Measurements from ENCODE around the gene TANGO6. TPM values are rescaled to one million over a fixed set of nuclear protein-coding genes. Genes with fewer than 3 reads are reported as not detected.

The TANGO6 gene
- polyA plus RNA-seq, 1 donor (not counting 4 experiments of a cell fraction or from before 2014, with no cell fraction given), result 13.1 TPM

- Histone ChIP-seq H3K36me3 (ENCODE audit: control insufficient read depth in 2 of 2, extremely low read depth in 1 of 2, insufficient read depth in 2 of 2, low read length in 2 of 2) (peaks cover 6 to 9% of the 10 kb centered on the region in 2 experiments), H3K4me3 (ENCODE audit: control insufficient read depth in 2 of 3, extremely low read depth in 1 of 3, insufficient read depth in 2 of 3, low read depth in 1 of 3, low read length in 3 of 3) (no peak overlapping the region), H4K20me1 (ENCODE audit: control insufficient read depth, extremely low read depth, insufficient read depth, low read length) (no peaks in the 10 kb centered on the region), H2AFZ (ENCODE audit: control insufficient read depth, low read length) (no peak overlapping the region), H3K9me1 (ENCODE audit: control insufficient read depth, extremely low read depth, insufficient read depth, low read length) (no peaks in the 10 kb centered on the region), H3K27ac (ENCODE audit: control insufficient read depth, insufficient read depth, low read length) (no peak overlapping the region), H3K9ac (ENCODE audit: control insufficient read depth, extremely low read depth, insufficient read depth, low read length) (no peak overlapping the region), H3K4me1 (ENCODE audit: control insufficient read depth, extremely low read depth, insufficient read depth, low read length) (peaks cover 16% of the 10 kb centered on the region), H3K9me3 (ENCODE audit: control insufficient read depth, low read depth, low read length) (no peaks in the 10 kb centered on the region), H3K27me3 (ENCODE audit: control insufficient read depth, extremely low read depth, insufficient read depth, low read length) (no peaks in the 10 kb centered on the region), H3K4me2 (ENCODE audit: control insufficient read depth, extremely low read depth, insufficient read depth, low read depth, low read length) (no peak overlapping the region), H3K79me2 (ENCODE audit: control insufficient read depth, insufficient read depth, low read length) (no peaks in the 10 kb centered on the region)
- DNase-seq (ENCODE audit: low read depth, low spot score), result no peak
- dilution Hi-C loops (cut with MboI; ENCODE audit: extremely low pct_ligation_motif_present, low sequenced_read_pairs), result no loop called here
- no peak for FAIRE-seq
- TF ChIP-seq EZH2 (IDR thresholded peaks at IDR 0.05; ENCODE audit: low read length) (no peak), CTCF (optimal IDR thresholded peaks at IDR 0.05 in 1 of 3, IDR thresholded peaks at IDR 0.05 in 1 of 3, conservative IDR thresholded peaks at IDR 0.05 in 1 of 3; ENCODE audit: extremely low read depth in 1 of 3, insufficient read depth in 2 of 3, low read length in 3 of 3) (no peak)
Measured at GRCh38 chr16:68931196-68931595, 87.9 kb downstream of the TANGO6 start.

GRCh38 chr16:68934402-68934801 lies 91.1 kb downstream of the TANGO6 start:
- Histone ChIP-seq H3K79me2 (ENCODE audit: control insufficient read depth, insufficient read depth, low read length) (no peaks in the 10 kb centered on the region), H3K9ac (ENCODE audit: control insufficient read depth, extremely low read depth, insufficient read depth, low read length) (no peak overlapping the region), H3K4me3 (ENCODE audit: control insufficient read depth in 2 of 3, extremely low read depth in 1 of 3, insufficient read depth in 2 of 3, low read depth in 1 of 3, low read length in 3 of 3) (no peak overlapping the region), H3K36me3 (ENCODE audit: control insufficient read depth in 2 of 2, extremely low read depth in 1 of 2, insufficient read depth in 2 of 2, low read length in 2 of 2) (peaks cover 0 to 3% of the 10 kb centered on the region in 2 experiments), H3K4me2 (ENCODE audit: control insufficient read depth, extremely low read depth, insufficient read depth, low read depth, low read length) (no peak overlapping the region), H3K4me1 (ENCODE audit: control insufficient read depth, extremely low read depth, insufficient read depth, low read length) (peaks cover 37% of the 10 kb centered on the region), H3K9me1 (ENCODE audit: control insufficient read depth, extremely low read depth, insufficient read depth, low read length) (no peaks in the 10 kb centered on the region), H4K20me1 (ENCODE audit: control insufficient read depth, extremely low read depth, insufficient read depth, low read length) (no peaks in the 10 kb centered on the region), H3K9me3 (ENCODE audit: control insufficient read depth, low read depth, low read length) (no peaks in the 10 kb centered on the region), H3K27ac (ENCODE audit: control insufficient read depth, insufficient read depth, low read length) (no peak overlapping the region), H3K27me3 (ENCODE audit: control insufficient read depth, extremely low read depth, insufficient read depth, low read length) (no peaks in the 10 kb centered on the region), H2AFZ (ENCODE audit: control insufficient read depth, low read length) (no peak overlapping the region)
- DNase-seq (ENCODE audit: low read depth, low spot score) (no peak), FAIRE-seq (no peak)
- dilution Hi-C loops (cut with MboI; ENCODE audit: extremely low pct_ligation_motif_present, low sequenced_read_pairs), result no loop called here
- TF ChIP-seq EZH2 (IDR thresholded peaks at IDR 0.05; ENCODE audit: low read length) (no peak), CTCF (optimal IDR thresholded peaks at IDR 0.05 in 1 of 3, IDR thresholded peaks at IDR 0.05 in 1 of 3, conservative IDR thresholded peaks at IDR 0.05 in 1 of 3; ENCODE audit: extremely low read depth in 1 of 3, insufficient read depth in 2 of 3, low read length in 3 of 3) (no peak)

Data from keratinocyte (primary cell).